Astrocyte (in vitro differentiated cells and primary cell): ENCODE data around the gene PDGFA. TPM values are rescaled to one million over a fixed set of nuclear protein-coding genes. Genes with fewer than 3 reads are reported as not detected.

ENCODE experiments used
- DNase-seq: peaks from one replicate; pipeline ENCODE4 v3.0.0-alpha.2; 2010; ENCODE audit warnings: low read depth
- FAIRE-seq: peaks from 2 replicates; lab custom pipeline; 2011; peaks lifted over from hg19 to GRCh38; lab: Jason Lieb, UNC
- H2AFZ ChIP-seq: 2 replicates; pipeline ENCODE4 v1.6.0; 2012; ENCODE audit warnings: low read depth, low read length, inconsistent platforms
- H3K27ac ChIP-seq: 2 replicates; pipeline ENCODE4 v1.5.1; 2011; ENCODE audit warnings: low read depth, low read length, inconsistent platforms
- H3K27me3 ChIP-seq: 2 replicates; pipeline ENCODE4 v1.6.0; 2011; ENCODE audit warnings: low read length, inconsistent platforms; ENCODE audit not compliant: insufficient read depth
- H3K36me3 ChIP-seq: 2 replicates; pipeline ENCODE4 v1.5.1; 2011; ENCODE audit warnings: low read length, inconsistent platforms; ENCODE audit not compliant: insufficient read depth
- H3K4me1 ChIP-seq: 2 replicates; pipeline ENCODE4 v1.5.1; 2011; ENCODE audit warnings: low read length, inconsistent platforms; ENCODE audit not compliant: insufficient read depth
- H3K4me2 ChIP-seq: 2 replicates; pipeline ENCODE4 v1.6.0; 2012; ENCODE audit warnings: low read length, inconsistent platforms
- H3K4me3 ChIP-seq: 2 replicates; pipeline ENCODE4 v1.5.1; 2011; ENCODE audit warnings: low read depth, mild to moderate bottlenecking, low read length, inconsistent platforms; ENCODE audit not compliant: insufficient read depth
- H3K79me2 ChIP-seq: 2 replicates; pipeline ENCODE4 v1.6.0; 2012; ENCODE audit warnings: mild to moderate bottlenecking, low read length, inconsistent platforms; ENCODE audit not compliant: insufficient read depth
- H3K9ac ChIP-seq: 2 replicates; pipeline ENCODE4 v1.6.0; 2012; ENCODE audit warnings: mild to moderate bottlenecking, low read length, inconsistent platforms
- H3K9me3 ChIP-seq: 2 replicates; pipeline ENCODE4 v1.5.1; 2012; ENCODE audit warnings: low read depth, mild to moderate bottlenecking, low read length, inconsistent platforms; ENCODE audit not compliant: insufficient read depth
- H4K20me1 ChIP-seq: 2 replicates; pipeline ENCODE4 v1.6.0; 2012; ENCODE audit warnings: low read length, inconsistent platforms; ENCODE audit not compliant: insufficient read depth
- H3K27ac Mint-ChIP-seq: one replicate; pipeline ENCODE4 v1.8.0; 2021; ENCODE audit warnings: mild to moderate bottlenecking, mixed read lengths; ENCODE audit not compliant: unreplicated experiment
- H3K27me3 Mint-ChIP-seq: one replicate; pipeline ENCODE4 v1.8.0; 2021; ENCODE audit warnings: low read depth, mixed read lengths; ENCODE audit not compliant: unreplicated experiment
- H3K36me3 Mint-ChIP-seq: one replicate; pipeline ENCODE4 v1.8.0; 2021; ENCODE audit warnings: low read depth, mixed read lengths; ENCODE audit not compliant: unreplicated experiment
- H3K4me1 Mint-ChIP-seq: one replicate; pipeline ENCODE4 v1.8.0; 2021; ENCODE audit warnings: low read depth, mixed read lengths; ENCODE audit not compliant: unreplicated experiment
- H3K4me3 Mint-ChIP-seq: one replicate; pipeline ENCODE4 v1.8.0; 2021; ENCODE audit warnings: mild to moderate bottlenecking, moderate library complexity, mixed read lengths; ENCODE audit not compliant: unreplicated experiment
- H3K9me3 Mint-ChIP-seq: one replicate; pipeline ENCODE4 v1.8.0; 2021; ENCODE audit warnings: mild to moderate bottlenecking, mixed read lengths; ENCODE audit not compliant: unreplicated experiment
- EZH2 ChIP-seq: IDR thresholded peaks from 2 replicates; pipeline ENCODE4 v1.6.1; 2012; ENCODE audit warnings: mild to moderate bottlenecking, low read length, inconsistent platforms; ENCODE audit not compliant: insufficient read depth
- total RNA-seq: library from RNA; stranded (reverse); gene quantifications from 2 replicates; pipeline ENCODE4 v1.2.1, GENCODE V29; 2021
- TF ChIP-seq, protein P1 (sequence below): IDR thresholded peaks from 2 replicates; pipeline ENCODE4 v1.5.1; 2011; ENCODE audit warnings: low read depth, mild to moderate bottlenecking, inconsistent platforms, low read length, moderate library complexity; ENCODE audit not compliant: insufficient read depth

Gene PDGFA
- total RNA-seq, 1 donor from 2014 or later = 47.1 TPM

DNA sequence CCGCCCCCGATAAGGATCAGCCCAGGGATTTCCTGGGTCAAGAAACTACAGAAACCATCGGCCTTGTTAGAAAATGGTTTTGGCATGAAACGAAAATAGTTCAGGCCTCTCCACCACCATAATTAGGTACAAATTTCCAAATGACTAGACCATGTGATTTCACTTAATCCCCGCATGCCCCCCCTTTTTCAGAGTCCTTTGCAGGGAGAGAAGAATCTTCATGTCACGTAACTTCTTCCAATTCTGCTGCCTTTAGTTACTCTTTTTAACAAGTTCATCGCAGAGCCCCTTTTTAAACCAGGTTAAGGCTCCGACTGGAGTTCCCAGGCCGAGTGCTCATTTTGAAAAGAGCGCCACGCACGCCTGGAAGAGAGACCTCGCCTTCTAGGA, 3.4 kb downstream of the PDGFA start:
- peaks cover under 1% of the 10 kb centered on the region for H3K27me3 ChIP-seq
- Mint-ChIP-seq H3K36me3 (peaks cover 3% of the 10 kb centered on the region), H3K4me3 (peak overlapping the region; percentile 78), H3K9me3 (no peaks in the 10 kb centered on the region), H3K27ac (no peak overlapping the region), H3K4me1 (peaks cover 17% of the 10 kb centered on the region), H3K27me3 (no peaks in the 10 kb centered on the region)
- H3K27ac ChIP-seq = no peak overlapping the region
- no peaks in the 10 kb centered on the region for H3K36me3 ChIP-seq
- H4K20me1 ChIP-seq = peaks cover 48% of the 10 kb centered on the region
- FAIRE-seq = no peak
- peaks cover 74% of the 10 kb centered on the region for H3K79me2 ChIP-seq
- H3K4me2 ChIP-seq = peak overlapping the region; percentile 89
- peaks cover 44% of the 10 kb centered on the region for H3K4me1 ChIP-seq
- TF ChIP-seq, protein P1, sequence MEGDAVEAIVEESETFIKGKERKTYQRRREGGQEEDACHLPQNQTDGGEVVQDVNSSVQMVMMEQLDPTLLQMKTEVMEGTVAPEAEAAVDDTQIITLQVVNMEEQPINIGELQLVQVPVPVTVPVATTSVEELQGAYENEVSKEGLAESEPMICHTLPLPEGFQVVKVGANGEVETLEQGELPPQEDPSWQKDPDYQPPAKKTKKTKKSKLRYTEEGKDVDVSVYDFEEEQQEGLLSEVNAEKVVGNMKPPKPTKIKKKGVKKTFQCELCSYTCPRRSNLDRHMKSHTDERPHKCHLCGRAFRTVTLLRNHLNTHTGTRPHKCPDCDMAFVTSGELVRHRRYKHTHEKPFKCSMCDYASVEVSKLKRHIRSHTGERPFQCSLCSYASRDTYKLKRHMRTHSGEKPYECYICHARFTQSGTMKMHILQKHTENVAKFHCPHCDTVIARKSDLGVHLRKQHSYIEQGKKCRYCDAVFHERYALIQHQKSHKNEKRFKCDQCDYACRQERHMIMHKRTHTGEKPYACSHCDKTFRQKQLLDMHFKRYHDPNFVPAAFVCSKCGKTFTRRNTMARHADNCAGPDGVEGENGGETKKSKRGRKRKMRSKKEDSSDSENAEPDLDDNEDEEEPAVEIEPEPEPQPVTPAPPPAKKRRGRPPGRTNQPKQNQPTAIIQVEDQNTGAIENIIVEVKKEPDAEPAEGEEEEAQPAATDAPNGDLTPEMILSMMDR = no peak
- TF ChIP-seq EZH2 = no peak
- no peak for DNase-seq
- no peak overlapping the region for H2AFZ ChIP-seq
- H3K9ac ChIP-seq = peak overlapping the region; percentile 79
- no peaks in the 10 kb centered on the region for H3K9me3 ChIP-seq
- H3K4me3 ChIP-seq = peak overlapping the region; percentile 58

DNA sequence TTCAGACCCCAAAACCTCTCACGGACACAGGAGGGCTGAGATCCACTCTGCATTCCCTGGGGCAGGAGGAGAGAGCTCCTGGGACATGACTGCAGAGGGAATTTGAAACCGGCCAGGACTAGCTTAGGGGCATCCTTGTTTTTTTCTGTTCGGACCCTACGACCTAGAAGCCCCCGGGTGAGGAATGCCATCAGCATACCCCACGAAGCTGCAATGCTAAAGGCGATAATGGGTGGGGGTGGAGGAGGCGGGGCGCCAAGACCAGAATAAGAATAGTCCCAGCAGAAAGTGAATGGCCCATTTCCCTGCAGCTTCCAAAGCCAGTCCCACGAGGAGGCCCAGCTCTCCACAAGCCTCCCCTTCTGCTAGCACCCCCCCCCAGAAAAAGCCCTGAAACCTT, 4.0 kb downstream of the PDGFA start:
- H3K9ac ChIP-seq = peak overlapping the region; percentile 66
- peaks cover 39% of the 10 kb centered on the region for H3K4me1 ChIP-seq
- no peak for DNase-seq
- H3K9me3 Mint-ChIP-seq = no peaks in the 10 kb centered on the region
- peaks cover 50% of the 10 kb centered on the region for H4K20me1 ChIP-seq
- H3K36me3 ChIP-seq = no peaks in the 10 kb centered on the region
- H3K79me2 ChIP-seq = peaks cover 74% of the 10 kb centered on the region
- H2AFZ ChIP-seq = no peak overlapping the region
- peak overlapping the region; percentile 41 for H3K27ac Mint-ChIP-seq
- H3K4me3 Mint-ChIP-seq = peak overlapping the region; percentile 78
- peak overlapping the region; percentile 89 for H3K4me2 ChIP-seq
- H3K27ac ChIP-seq = peak overlapping the region; percentile 38
- H3K27me3 Mint-ChIP-seq = no peaks in the 10 kb centered on the region
- H3K9me3 ChIP-seq = no peaks in the 10 kb centered on the region
- TF ChIP-seq, protein P1 = no peak
- TF ChIP-seq EZH2 = no peak
- peaks cover 17% of the 10 kb centered on the region for H3K4me1 Mint-ChIP-seq
- H3K27me3 ChIP-seq = no peaks in the 10 kb centered on the region
- no peak for FAIRE-seq
- H3K36me3 Mint-ChIP-seq = peaks cover 3% of the 10 kb centered on the region
- no peak overlapping the region for H3K4me3 ChIP-seq
